GM19455 (cell line): Measurements from ENCODE around the gene PGBD5.
"Not testable (repeated sequence)": the region's sequence is repeated elsewhere in the genome, so short reads cannot be mapped to it uniquely, and the experiment has no call there.

Experiments used
- ATAC-seq: cut with Tn5 transposase; IDR thresholded peaks from one replicate; pipeline ENCODE4 v1.9.1; 2021; ENCODE audit not compliant: unreplicated experiment

The PGBD5 gene

GRCh38 chr1:230425252-230426091 is 660 bp downstream of the PGBD5 start:
- peak; percentile 12 for ATAC-seq

DNA sequence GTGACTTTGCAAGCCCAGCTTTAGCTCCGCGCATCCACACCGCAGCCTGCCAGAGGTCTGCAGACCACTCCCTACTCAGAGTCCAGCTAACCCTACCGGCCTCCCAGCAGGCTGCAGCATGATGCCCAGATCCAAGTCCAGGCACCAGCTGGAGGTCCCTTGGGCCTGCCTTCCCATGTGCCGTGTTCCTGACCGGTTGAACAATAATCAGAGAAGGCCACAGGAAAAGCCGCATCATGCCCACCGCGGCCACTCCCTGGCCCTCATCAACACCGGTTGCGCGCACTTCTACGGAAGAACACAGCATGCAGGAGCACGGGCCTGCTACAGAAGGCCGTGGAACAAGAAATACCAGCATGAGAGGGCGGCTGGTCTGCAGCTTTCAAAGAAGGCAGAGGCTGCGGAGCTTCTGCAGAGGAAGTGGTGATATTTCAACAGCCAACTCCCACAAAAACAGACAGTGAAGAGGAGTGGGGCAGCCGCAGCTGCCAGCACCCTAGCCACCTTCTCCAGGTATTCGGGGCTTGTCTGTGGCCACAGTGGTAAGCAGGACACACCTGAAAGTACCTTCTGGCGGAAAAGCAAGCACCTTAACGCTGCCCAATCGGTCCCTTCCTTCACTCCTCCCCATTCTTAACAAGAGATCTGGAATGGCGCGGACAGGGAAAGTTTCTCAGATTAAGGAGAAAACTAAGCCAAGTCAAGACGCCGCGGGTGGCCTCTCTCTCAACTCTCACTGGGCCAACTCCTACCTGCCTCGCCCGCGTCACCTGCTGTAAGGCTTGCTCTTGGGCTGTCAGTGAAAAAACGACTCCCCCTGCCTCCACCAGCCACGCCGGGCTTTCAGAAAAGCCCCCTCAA is 1.5 kb downstream of the PGBD5 start:
- no peak for ATAC-seq

- no peak for ATAC-seq
These were observed 2.2 kb downstream of the PGBD5 start for GRCh38 chr1:230423951-230424350.

DNA sequence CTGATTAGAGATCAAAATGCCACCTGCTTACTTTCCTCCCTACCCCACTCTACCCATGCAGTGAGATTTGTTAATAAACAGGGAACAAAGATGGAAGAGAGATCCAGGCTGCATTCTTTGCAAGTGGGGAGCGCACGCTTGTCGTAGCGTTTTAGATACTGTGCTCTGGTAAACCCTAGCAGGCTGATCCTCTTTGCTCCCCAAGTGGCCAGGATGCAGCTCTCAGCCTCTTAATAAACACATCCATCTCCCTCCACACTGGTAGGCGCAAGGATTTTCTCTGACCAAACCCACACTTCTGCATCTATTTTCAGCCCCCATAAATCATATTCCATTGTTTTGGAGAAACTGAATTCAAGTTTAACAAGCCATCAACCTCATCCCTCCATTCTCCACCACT is 2.9 kb downstream of the PGBD5 start:
- ATAC-seq, result no peak

DNA sequence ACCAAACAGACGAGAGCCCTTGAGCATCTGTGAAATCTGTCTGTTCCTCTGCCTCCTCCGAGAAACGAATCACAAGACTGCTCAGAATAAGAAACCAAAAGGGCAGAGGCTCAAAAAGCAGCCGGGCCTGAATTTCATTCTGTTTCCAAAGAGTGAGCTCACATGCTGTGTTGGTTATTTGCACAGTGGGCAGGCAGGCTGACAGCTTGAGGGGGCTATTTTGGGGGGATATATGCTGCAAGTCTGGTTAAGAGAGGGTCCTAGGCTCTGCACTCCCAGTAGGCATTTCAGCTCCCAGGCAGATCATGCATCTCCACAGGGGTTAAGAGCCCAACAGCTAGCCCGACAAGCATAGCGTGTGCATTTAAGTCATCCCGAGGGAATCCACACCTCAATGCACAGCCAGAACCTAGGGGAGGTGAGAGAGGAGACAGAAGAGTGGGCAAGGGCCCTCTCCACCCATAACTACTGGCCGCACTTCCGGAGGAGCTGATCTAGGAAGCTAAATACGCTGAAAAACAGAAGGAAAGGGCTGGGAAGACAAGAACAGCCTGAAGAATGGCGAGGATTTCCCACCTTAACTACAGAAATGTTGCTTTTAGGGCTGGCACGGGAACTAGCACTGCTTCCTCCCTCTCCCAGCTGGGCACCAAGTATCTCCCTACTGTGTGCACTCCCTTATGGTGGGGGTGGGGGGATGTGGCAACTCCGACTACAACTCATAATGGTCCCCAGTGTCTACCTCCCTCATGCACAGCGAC is 3.7 kb downstream of the PGBD5 start:
- no peak for ATAC-seq

- ATAC-seq, result no peak
These were observed 4.7 kb downstream of the PGBD5 start for GRCh38 chr1:230421481-230421880.

GRCh38 chr1:230420372-230420771 is 5.8 kb downstream of the PGBD5 start:
- ATAC-seq, result not testable (repeated sequence)

DNA sequence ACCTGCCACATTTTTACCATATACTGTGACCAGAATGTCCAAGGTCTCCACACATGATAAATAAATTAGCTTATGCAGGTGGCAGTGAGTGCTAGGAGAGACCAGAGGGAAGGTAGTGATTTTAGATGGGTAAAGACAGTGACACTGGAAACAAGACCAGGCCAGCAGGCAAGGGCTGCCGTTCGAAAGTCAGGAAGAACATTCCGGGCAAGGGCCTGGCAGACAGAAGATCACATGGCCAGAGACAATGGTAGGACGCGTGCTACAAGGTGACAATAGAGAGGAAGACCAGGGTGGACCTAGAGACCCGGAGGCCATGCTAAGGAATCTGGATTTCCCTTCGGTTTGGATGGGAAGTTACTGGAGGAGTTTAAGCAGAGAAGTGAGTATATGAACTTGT is 9.7 kb downstream of the PGBD5 start:
- no peak for ATAC-seq

- no peak for ATAC-seq
These were observed 10.6 kb downstream of the PGBD5 start for GRCh38 chr1:230415405-230416132.

DNA sequence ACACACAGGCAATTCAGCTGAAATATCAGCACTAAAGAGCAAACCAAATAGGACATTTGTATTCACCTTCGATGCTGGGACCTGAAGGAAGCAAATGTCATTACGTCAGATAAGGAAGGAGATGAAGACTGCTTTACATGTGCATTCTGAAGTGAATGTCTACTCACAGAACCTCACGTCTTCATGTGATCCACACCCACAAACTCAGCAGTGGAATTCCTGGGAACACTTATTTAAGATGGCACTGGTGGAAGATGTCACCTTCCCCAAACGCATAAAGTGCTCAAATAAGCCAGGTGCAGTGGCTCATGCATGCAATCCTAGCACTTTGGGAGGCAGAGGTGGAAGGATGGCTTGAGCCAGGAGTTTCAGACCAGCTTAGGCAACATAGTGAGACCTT is 11.4 kb downstream of the PGBD5 start:
- no peak for ATAC-seq

DNA sequence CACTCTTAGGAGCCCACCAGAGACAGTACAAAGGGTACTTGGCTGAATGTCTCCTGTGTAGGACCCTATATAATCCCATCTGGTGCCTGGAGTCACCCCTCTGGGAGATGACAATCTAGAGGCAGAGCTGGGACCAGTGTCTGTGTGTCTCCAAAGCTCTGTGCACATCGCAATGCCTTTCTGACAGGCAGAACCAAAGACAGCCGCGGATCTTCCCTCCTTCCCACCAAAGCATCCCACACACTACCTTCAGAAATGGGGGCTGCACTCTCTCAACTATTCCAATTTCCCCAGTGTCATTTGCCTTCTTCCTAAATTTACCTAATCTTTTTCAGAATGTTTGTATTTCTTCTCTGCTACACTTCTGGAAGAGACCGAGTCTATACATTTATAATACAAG is 12.0 kb downstream of the PGBD5 start:
- ATAC-seq, result no peak

- ATAC-seq, result no peak
These were observed 13.1 kb downstream of the PGBD5 start for GRCh38 chr1:230413061-230413460.

- no peak for ATAC-seq
These were observed 17.2 kb downstream of the PGBD5 start for GRCh38 chr1:230408971-230409370.

GRCh38 chr1:230407351-230407750 is 18.8 kb downstream of the PGBD5 start:
- ATAC-seq, result no peak

GRCh38 chr1:230406727-230407126 is 19.4 kb downstream of the PGBD5 start:
- not testable (repeated sequence) for ATAC-seq

DNA sequence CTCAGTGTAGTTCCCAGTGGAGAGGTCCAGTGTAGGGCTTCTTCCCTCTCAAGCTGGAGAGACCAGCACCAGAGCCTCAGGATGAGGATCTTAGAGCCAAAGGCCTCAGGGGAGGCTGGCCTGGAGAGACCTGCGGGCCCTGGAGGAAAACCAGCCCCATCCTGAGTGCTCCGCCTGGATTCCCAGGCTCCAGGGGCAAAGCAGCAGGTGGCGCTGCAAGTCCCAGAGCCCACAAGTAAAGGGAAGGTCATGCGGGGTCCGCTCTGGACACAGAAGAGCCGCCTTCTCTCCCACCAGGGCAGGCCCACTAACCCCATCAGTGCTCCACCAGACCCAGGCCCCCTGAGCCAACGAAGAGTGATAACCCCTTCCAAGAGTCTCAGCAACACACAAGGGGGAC is 22.7 kb downstream of the PGBD5 start:
- ATAC-seq, result no peak

DNA sequence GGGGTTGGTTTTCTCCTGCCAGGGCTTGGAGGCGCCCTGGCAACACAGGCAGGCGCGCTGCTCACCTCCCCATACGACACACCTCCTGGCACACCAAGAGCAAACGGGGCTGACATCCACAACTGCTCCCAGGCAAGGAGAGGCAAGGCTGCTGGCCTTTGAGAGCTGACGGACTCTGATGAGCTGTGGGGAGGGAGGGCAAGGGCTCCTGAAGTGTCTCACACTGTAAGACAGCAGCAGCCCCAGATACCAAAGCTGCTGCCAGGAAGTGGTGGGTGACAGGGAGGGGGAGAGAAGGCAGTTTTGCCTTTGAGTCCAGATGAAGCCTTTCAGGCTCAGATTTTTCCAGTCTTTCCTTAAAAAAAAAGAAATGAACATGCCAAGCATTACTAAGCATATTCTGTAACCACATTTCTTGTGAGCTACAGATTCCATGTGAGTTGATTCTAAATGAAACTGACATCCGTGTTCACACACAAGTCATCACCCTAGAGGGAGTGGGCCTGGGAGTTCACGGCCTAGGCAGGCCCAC is 24.3 kb downstream of the PGBD5 start:
- ATAC-seq, result no peak

- ATAC-seq, result no peak
These were observed 25.0 kb downstream of the PGBD5 start for GRCh38 chr1:230401101-230401500.

DNA sequence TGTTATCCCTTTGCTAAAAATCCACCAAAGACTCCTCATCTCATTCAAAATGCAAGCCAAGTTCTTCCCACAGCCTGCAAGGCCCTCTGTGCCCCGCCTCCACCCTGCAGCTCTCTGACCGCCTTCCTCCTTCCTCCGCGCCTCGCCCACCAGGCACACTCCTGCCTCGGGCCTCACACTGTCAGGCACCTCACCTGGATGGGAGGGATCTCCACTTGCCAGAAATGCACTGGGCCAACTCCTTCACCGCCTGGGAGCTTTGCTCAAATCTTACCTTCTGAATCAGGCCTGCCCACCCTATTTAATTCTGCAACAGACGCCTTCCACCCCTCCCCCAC is 26.2 kb downstream of the PGBD5 start:
- no peak for ATAC-seq

GRCh38 chr1:230399321-230400006 is 26.7 kb downstream of the PGBD5 start:
- no peak for ATAC-seq
